Activated naive CD4-positive, alpha-beta T cell treated with anti-CD3 and anti-CD28 coated beads, Interleukin-2, amount 10 ng/mL, durations not matched to agents 7 days and 5 days (primary cell): ENCODE measurements around the gene PCDHB12.
"Not testable (repeated sequence)": the region's sequence is repeated elsewhere in the genome, so short reads cannot be mapped to it uniquely, and the experiment has no call there.

Experiments
- CTCF ChIA-PET: fragments of 350-600 bp; sonication (Branson Sonifier 250); formaldehyde crosslinking; loops from one replicate; lab custom pipeline; 2021; ENCODE audit warnings: antibody characterized with exemption; lab: Charles Lee
- DNase-seq: peaks from one replicate; pipeline ENCODE4 v3.0.0-alpha.2; 2020
- H3K27ac Mint-ChIP-seq: one replicate; pipeline ENCODE4 v1.8.0; 2021; ENCODE audit warnings: mild to moderate bottlenecking, moderate library complexity, mixed read lengths
- H3K27me3 Mint-ChIP-seq: one replicate; pipeline ENCODE4 v1.8.0; 2021; ENCODE audit warnings: mild to moderate bottlenecking, mixed read lengths
- H3K36me3 Mint-ChIP-seq: one replicate; pipeline ENCODE4 v1.8.0; 2021; ENCODE audit warnings: mixed read lengths
- H3K4me1 Mint-ChIP-seq: one replicate; pipeline ENCODE4 v1.8.0; 2021; ENCODE audit warnings: mixed read lengths
- H3K4me3 Mint-ChIP-seq: one replicate; pipeline ENCODE4 v1.8.0; 2021; ENCODE audit warnings: mild to moderate bottlenecking, moderate library complexity, mixed read lengths
- H3K9me3 Mint-ChIP-seq: one replicate; pipeline ENCODE4 v1.8.0; 2021; ENCODE audit warnings: mixed read lengths

The PCDHB12 gene

GRCh38 chr5:141223112-141223783, 14.7 kb downstream of the PCDHB12 start, which contains the start of gene PCDHB14:
PCDHB14 (plus strand) TSS chr5:141223343; CDS start chr5:141223506, 163 bp downstream.
- CTCF ChIA-PET = interaction anchor here (0.7 to 2.3 kb wide), 2 partner anchors 37 to 335 kb away, joined by 3 to 7 read pairs; no protein-coding TSS in a partner anchor
- Mint-ChIP-seq H3K9me3 (peaks cover 7% of the 10 kb centered on the region), H3K27me3 (peaks cover 13% of the 10 kb centered on the region), H3K27ac (no peak within 1 kb of the TSS), H3K4me3 (no peak within 1 kb of the TSS), H3K36me3 (no peaks in the 10 kb centered on the region), H3K4me1 (no peaks in the 10 kb centered on the region)
- no peak for DNase-seq

- H3K4me3 Mint-ChIP-seq, CTCF ChIA-PET, H3K9me3 Mint-ChIP-seq, DNase-seq, H3K27ac Mint-ChIP-seq, H3K36me3 Mint-ChIP-seq, H3K4me1 Mint-ChIP-seq: not testable (repeated sequence)
- peaks cover 13% of the 10 kb centered on the region for H3K27me3 Mint-ChIP-seq
Measured at GRCh38 chr5:141224844-141225243, 16.3 kb downstream of the PCDHB12 start.

GRCh38 chr5:141225421-141225820, 16.9 kb downstream of the PCDHB12 start:
- H3K36me3 Mint-ChIP-seq, H3K9me3 Mint-ChIP-seq, H3K4me3 Mint-ChIP-seq, H3K4me1 Mint-ChIP-seq, H3K27ac Mint-ChIP-seq, CTCF ChIA-PET, DNase-seq: not testable (repeated sequence)
- peaks cover 13% of the 10 kb centered on the region for H3K27me3 Mint-ChIP-seq

GRCh38 chr5:141234109-141234667, 25.7 kb downstream of the PCDHB12 start:
- H3K9me3 Mint-ChIP-seq = peaks cover 23% of the 10 kb centered on the region
- H3K27ac Mint-ChIP-seq = no peak overlapping the region
- no peak overlapping the region for H3K4me3 Mint-ChIP-seq
- peaks cover 24% of the 10 kb centered on the region for H3K27me3 Mint-ChIP-seq
- H3K4me1 Mint-ChIP-seq = no peaks in the 10 kb centered on the region
- H3K36me3 Mint-ChIP-seq = peaks cover 4% of the 10 kb centered on the region
- DNase-seq = no peak
- CTCF ChIA-PET = no interaction called here

- Mint-ChIP-seq H3K27ac (peak overlapping the region; percentile 70), H3K9me3 (peaks cover 30% of the 10 kb centered on the region), H3K27me3 (peaks cover 27% of the 10 kb centered on the region)
- H3K36me3 Mint-ChIP-seq, DNase-seq, H3K4me1 Mint-ChIP-seq, CTCF ChIA-PET, H3K4me3 Mint-ChIP-seq: not testable (repeated sequence)
Measured at GRCh38 chr5:141235922-141236321, 27.4 kb downstream of the PCDHB12 start.

- Mint-ChIP-seq H3K27ac (peak overlapping the region; percentile 83), H3K27me3 (peaks cover 33% of the 10 kb centered on the region), H3K4me3 (no peak overlapping the region), H3K36me3 (peaks cover 3% of the 10 kb centered on the region), H3K4me1 (no peaks in the 10 kb centered on the region), H3K9me3 (peaks cover 31% of the 10 kb centered on the region)
- no peak for DNase-seq
- CTCF ChIA-PET = no interaction called here
Measured at GRCh38 chr5:141236516-141237313, 28.2 kb downstream of the PCDHB12 start.

- Mint-ChIP-seq H3K9me3 (peaks cover 31% of the 10 kb centered on the region), H3K27ac (no peak overlapping the region), H3K4me3 (no peak overlapping the region), H3K36me3 (peaks cover 5% of the 10 kb centered on the region), H3K27me3 (peaks cover 19% of the 10 kb centered on the region), H3K4me1 (no peaks in the 10 kb centered on the region)
- DNase-seq = no peak
- CTCF ChIA-PET = no interaction called here
Measured at GRCh38 chr5:141241496-141241895, 33.0 kb downstream of the PCDHB12 start.

- H3K27me3 Mint-ChIP-seq = peaks cover 16% of the 10 kb centered on the region
- H3K4me1 Mint-ChIP-seq = no peaks in the 10 kb centered on the region
- H3K36me3 Mint-ChIP-seq = peaks cover 4% of the 10 kb centered on the region
- H3K4me3 Mint-ChIP-seq = no peak within 1 kb of the TSS
- CTCF ChIA-PET = interaction anchor here (0.8 to 1.4 kb wide), 3 partner anchors 9 to 58 kb away, joined by 3 read pairs; partner anchors contain the start of gene PCDHB9
- no peak within 1 kb of the TSS for H3K27ac Mint-ChIP-seq
- peak; percentile 48 for DNase-seq
- H3K9me3 Mint-ChIP-seq = peaks cover 46% of the 10 kb centered on the region
Measured at GRCh38 chr5:141245250-141245717, 36.8 kb downstream of the PCDHB12 start, which contains the start of gene PCDHB15. PCDHB15 (plus strand) TSS chr5:141245395; CDS start chr5:141245579, 184 bp downstream.

- H3K9me3 Mint-ChIP-seq = peaks cover 41% of the 10 kb centered on the region
- H3K36me3 Mint-ChIP-seq, H3K4me1 Mint-ChIP-seq, H3K27ac Mint-ChIP-seq, H3K27me3 Mint-ChIP-seq, H3K4me3 Mint-ChIP-seq, CTCF ChIA-PET, DNase-seq: not testable (repeated sequence)
Measured at GRCh38 chr5:141246971-141247370, 38.5 kb downstream of the PCDHB12 start.

- H3K27ac Mint-ChIP-seq, H3K4me3 Mint-ChIP-seq, H3K27me3 Mint-ChIP-seq, H3K36me3 Mint-ChIP-seq, H3K4me1 Mint-ChIP-seq, DNase-seq, CTCF ChIA-PET: not testable (repeated sequence)
- peaks cover 40% of the 10 kb centered on the region for H3K9me3 Mint-ChIP-seq
Measured at GRCh38 chr5:141247434-141247833, 38.9 kb downstream of the PCDHB12 start.

GRCh38 chr5:141250576-141250975, 42.1 kb downstream of the PCDHB12 start:
- peaks cover 53% of the 10 kb centered on the region for H3K9me3 Mint-ChIP-seq
- CTCF ChIA-PET = no interaction called here
- H3K36me3 Mint-ChIP-seq = peaks cover 3% of the 10 kb centered on the region
- H3K4me1 Mint-ChIP-seq = no peaks in the 10 kb centered on the region
- H3K27me3 Mint-ChIP-seq = peaks cover under 1% of the 10 kb centered on the region
- H3K4me3 Mint-ChIP-seq = no peak overlapping the region
- no peak for DNase-seq
- H3K27ac Mint-ChIP-seq = no peak overlapping the region

GRCh38 chr5:141258464-141258863, 49.9 kb downstream of the PCDHB12 start:
- Mint-ChIP-seq H3K9me3 (peaks cover 74% of the 10 kb centered on the region), H3K4me1 (no peaks in the 10 kb centered on the region), H3K36me3 (peaks cover 10% of the 10 kb centered on the region), H3K4me3 (no peak overlapping the region), H3K27ac (no peak overlapping the region), H3K27me3 (no peaks in the 10 kb centered on the region)
- DNase-seq = no peak
- CTCF ChIA-PET = no interaction called here

GRCh38 chr5:141258948-141259347, 50.4 kb downstream of the PCDHB12 start:
- H3K27me3 Mint-ChIP-seq = no peaks in the 10 kb centered on the region
- no peak for DNase-seq
- no peak overlapping the region for H3K27ac Mint-ChIP-seq
- no peak overlapping the region for H3K4me3 Mint-ChIP-seq
- CTCF ChIA-PET = no interaction called here
- peaks cover 10% of the 10 kb centered on the region for H3K36me3 Mint-ChIP-seq
- H3K9me3 Mint-ChIP-seq = peaks cover 71% of the 10 kb centered on the region
- H3K4me1 Mint-ChIP-seq = no peaks in the 10 kb centered on the region

- no peaks in the 10 kb centered on the region for H3K27me3 Mint-ChIP-seq
- no peak overlapping the region for H3K4me3 Mint-ChIP-seq
- no peaks in the 10 kb centered on the region for H3K4me1 Mint-ChIP-seq
- peaks cover 8% of the 10 kb centered on the region for H3K36me3 Mint-ChIP-seq
- CTCF ChIA-PET = no interaction called here
- DNase-seq = no peak
- no peak overlapping the region for H3K27ac Mint-ChIP-seq
- peaks cover 68% of the 10 kb centered on the region for H3K9me3 Mint-ChIP-seq
Measured at GRCh38 chr5:141260458-141261237, 52.1 kb downstream of the PCDHB12 start.
